Metanephros (tissue), 2 donors: ENCODE results near the gene CCNL1. TPM values are rescaled to one million over a fixed set of nuclear protein-coding genes. Genes with fewer than 3 reads are reported as not detected.

Source experiments
- small RNA-seq: library from RNA; depleted of rRNA; stranded (forward); fragments of <200 nt; gene quantifications from one replicate; pipeline ENCODE3, GENCODE V24; 2014; ENCODE audit warnings: low replicate concordance
- total RNA-seq: library from RNA; depleted of rRNA; stranded (reverse); fragments of >200 nt; gene quantifications from one replicate; pipeline ENCODE4 v1.2.3, GENCODE V29; 2014

The CCNL1 gene
- total RNA-seq, result 280 TPM

GRCh38 chr3:157159762-157160657 lies at the start of gene CCNL1:
TSS of gene CCNL1 (minus strand) at chr3:157160147. CDS start at chr3:157160094, 53 bp downstream.

Small RNAs within 50 kb of the gene (small RNA-seq; reads per million reads assigned to genes)
- gene RF00019 (not detected), gene RNA5SP146 (not detected)
